ENCODE data around the gene TUBE1.

TUBE1 gene

DNA sequence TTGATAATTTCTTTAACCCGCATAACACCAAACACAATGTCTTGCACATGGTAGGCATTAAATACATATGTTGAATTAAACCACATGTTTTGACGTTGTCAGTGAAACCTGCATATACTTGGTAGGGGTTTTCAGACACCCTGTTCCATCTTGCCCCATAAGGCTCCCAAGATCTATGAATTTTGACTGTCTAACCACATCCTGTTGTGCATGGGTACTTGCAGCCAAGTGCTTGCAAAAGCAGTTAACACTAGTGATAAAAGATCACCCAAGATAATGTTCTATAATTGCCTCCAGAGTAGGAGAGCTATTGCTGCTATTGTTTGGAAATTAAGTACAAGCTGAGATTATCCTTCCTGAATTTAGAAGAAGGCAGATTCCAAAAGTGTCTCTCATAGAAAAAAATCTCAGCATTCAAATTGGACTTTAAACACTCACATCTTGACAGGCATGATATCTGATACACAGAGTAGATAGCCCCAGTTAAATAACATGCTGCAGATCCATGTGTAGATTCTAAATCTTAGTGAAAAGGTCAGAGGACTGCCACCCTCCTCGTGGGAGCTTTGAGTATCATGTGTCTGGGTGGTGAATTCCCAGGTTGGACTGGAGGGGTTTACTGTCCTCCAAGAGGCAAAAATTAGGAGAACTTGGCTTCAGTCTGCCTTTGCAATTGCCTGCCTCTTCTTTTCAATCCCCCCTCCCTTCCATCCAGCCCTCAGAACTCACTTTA lies 59.2 kb downstream of the TUBE1 start:
- DNase-seq (ENCODE audit: insufficient read length, low spot score) = no peak
- TF ChIP-seq, protein P1, sequence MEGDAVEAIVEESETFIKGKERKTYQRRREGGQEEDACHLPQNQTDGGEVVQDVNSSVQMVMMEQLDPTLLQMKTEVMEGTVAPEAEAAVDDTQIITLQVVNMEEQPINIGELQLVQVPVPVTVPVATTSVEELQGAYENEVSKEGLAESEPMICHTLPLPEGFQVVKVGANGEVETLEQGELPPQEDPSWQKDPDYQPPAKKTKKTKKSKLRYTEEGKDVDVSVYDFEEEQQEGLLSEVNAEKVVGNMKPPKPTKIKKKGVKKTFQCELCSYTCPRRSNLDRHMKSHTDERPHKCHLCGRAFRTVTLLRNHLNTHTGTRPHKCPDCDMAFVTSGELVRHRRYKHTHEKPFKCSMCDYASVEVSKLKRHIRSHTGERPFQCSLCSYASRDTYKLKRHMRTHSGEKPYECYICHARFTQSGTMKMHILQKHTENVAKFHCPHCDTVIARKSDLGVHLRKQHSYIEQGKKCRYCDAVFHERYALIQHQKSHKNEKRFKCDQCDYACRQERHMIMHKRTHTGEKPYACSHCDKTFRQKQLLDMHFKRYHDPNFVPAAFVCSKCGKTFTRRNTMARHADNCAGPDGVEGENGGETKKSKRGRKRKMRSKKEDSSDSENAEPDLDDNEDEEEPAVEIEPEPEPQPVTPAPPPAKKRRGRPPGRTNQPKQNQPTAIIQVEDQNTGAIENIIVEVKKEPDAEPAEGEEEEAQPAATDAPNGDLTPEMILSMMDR (IDR thresholded peaks at IDR 0.05; ENCODE audit: insufficient read depth, missing control alignments) = no peak
- FAIRE-seq = no peak

DNA sequence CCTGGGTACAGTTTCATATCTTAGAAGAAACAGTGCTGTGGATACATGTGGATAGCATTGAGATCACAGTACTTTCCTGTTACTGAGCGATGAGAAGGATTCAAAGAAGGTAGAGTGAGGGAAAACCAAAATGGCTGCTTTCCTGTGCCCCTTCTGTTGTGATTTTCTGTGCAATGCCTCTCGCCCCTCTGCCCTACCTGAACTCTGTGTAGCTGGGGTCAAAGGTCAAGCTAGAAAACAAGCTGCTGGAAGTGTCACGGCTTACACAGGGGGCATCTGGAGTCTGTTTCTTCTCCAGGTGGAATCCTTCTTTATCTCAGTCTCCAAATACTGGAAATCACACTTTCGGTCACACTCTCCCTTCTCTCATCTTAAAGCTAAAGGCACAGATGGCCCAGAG lies 60.3 kb downstream of the TUBE1 start:
- FAIRE-seq (no peak), DNase-seq (ENCODE audit: insufficient read length, low spot score) (no peak)
- TF ChIP-seq, protein P1 (IDR thresholded peaks at IDR 0.05; ENCODE audit: insufficient read depth, missing control alignments) = no peak

DNA sequence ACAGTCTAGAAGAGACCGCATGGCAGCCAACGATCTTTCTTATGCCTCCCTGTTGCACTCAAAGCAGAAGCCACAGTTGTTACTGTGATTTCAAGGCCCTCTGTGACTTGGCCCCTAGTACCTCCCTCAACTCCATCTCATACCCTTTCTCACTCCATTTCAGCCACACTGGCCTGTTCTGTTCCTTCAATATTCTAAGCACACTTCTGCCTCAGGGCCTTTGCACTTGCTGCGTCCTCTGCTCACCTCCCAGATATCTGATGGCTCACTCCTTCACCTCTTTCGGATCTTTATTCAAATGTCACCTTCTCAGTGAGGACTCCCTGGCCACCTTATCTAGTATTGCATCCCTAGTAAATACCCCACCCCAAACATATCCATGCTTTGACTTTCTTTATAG lies 62.8 kb downstream of the TUBE1 start:
- FAIRE-seq (no peak), DNase-seq (ENCODE audit: insufficient read length, low spot score) (no peak)
- TF ChIP-seq, protein P1 (IDR thresholded peaks at IDR 0.05; ENCODE audit: insufficient read depth, missing control alignments) = no peak

DNA sequence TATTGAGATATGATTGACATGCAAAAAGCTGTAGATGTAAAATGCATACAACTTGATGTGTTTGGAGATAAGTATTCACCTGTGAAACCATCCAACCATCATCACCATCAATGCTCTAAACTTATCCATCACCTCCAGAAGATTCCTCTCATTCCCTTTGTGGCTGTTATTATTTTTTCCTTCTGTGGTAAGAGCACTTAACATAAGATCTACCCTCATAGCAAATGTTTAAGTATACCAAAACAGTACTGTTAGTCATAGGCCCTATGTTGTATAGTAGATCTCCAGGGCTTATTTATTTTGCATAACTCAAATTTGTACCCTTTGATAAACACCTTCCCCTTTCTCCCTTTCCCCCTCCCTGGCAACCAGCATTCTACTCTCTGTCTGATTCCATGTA lies 64.5 kb downstream of the TUBE1 start:
- TF ChIP-seq, protein P1 (IDR thresholded peaks at IDR 0.05; ENCODE audit: insufficient read depth, missing control alignments) = no peak
- FAIRE-seq = no peak

DNA sequence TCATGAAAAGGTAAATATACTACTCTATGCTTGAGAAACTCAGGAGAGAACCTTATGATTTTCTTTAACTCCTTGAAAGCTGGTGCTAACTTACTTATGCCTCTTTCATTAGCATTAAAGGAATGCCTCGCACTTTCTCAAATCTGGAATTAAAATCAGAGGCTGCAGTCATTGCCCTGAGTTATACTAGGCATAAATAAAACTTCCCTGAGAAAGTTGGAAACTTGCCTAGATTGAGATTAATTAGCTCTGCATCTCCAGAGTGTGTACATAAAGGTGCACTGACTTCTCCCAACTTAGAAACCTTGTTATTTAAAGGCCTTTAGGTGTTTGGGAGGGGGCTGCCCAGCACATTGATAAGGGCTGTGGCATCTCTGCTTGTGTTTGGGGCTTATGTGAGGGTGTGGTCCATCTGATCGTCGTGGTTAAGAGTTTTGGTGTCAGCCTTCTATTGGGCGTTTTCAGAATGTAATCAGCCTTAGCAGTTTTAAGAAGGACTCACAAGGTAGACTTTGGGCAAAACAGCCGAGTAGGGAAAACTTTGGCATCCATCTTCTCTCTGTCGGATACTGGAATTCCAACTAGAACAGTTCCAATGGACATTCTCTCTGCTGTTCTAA lies 65.5 kb downstream of the TUBE1 start:
- TF ChIP-seq, protein P1 (IDR thresholded peaks at IDR 0.05; ENCODE audit: insufficient read depth, missing control alignments) = no peak
- DNase-seq (ENCODE audit: insufficient read length, low spot score) (no peak), FAIRE-seq (no peak)

More for the DNA sequence above, 64.5 kb downstream of the TUBE1 start:
- no peak for DNase-seq (ENCODE audit: insufficient read length, low spot score)
